ENCODE results near the gene IDS.
A peak's percentile ranks its signal among the peaks of the same experiment; 100 is the strongest.
"Not testable (repeated sequence)": the region's sequence is repeated elsewhere in the genome, so short reads cannot be mapped to it uniquely, and the experiment has no call there.

Gene IDS

DNA sequence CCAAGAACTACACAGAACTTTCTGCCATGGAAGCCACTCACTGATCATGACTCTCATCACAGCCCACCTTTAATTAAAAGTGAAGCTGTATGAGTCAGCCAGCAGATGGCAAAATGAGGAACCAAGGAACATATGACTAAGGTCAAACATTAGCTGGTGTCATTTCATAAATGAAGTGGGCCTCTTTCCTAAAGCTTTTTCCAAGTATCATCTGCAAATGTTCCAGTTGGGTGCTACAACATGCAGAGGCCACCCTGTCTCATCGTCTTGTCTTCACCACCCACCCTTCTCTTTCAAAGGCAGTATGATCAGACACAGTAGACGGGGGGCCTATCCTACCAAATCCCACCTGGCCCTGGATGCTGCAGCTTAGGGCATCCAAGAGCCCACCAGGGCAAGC lies 26.5 kb upstream of the IDS start:
- H3K27me3 ChIP-seq (replicated peaks; ENCODE audit: control insufficient read depth, insufficient read depth, low read length) = no peaks in the 10 kb centered on the region
- peak; percentile 32 for DNase-seq (ENCODE audit: extremely low read depth, insufficient read length)
- no peaks in the 10 kb centered on the region for H3K36me3 ChIP-seq (ENCODE audit: control insufficient read depth, insufficient read depth, low read length)
- H3K4me3 ChIP-seq (replicated peaks; ENCODE audit: low read depth, low read length) = no peak overlapping the region
- TF ChIP-seq, protein P1, sequence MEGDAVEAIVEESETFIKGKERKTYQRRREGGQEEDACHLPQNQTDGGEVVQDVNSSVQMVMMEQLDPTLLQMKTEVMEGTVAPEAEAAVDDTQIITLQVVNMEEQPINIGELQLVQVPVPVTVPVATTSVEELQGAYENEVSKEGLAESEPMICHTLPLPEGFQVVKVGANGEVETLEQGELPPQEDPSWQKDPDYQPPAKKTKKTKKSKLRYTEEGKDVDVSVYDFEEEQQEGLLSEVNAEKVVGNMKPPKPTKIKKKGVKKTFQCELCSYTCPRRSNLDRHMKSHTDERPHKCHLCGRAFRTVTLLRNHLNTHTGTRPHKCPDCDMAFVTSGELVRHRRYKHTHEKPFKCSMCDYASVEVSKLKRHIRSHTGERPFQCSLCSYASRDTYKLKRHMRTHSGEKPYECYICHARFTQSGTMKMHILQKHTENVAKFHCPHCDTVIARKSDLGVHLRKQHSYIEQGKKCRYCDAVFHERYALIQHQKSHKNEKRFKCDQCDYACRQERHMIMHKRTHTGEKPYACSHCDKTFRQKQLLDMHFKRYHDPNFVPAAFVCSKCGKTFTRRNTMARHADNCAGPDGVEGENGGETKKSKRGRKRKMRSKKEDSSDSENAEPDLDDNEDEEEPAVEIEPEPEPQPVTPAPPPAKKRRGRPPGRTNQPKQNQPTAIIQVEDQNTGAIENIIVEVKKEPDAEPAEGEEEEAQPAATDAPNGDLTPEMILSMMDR (IDR thresholded peaks at IDR 0.05; ENCODE audit: insufficient read depth, low read length, poor library complexity, severe bottlenecking) = no peak

DNA sequence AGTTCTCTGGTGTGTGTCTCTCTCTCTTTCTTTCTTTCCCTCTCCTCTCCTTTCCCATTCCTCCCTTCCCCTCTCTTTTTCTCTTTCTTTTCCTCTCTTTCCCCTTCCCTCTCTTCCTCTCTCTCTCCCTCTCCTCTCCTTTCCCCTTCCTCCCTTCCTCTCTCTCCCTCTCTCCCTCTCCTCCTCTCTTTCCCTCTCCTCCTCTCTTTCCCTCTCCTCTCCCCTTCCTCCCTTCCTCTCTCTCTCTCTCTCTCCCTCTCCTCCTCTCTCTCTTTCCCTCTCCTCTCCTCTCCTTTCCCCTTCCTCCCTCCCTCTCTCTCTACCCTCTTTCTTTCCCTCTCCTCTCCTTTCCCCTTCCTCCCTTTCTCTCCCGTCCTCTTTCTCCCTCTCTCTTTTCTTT lies 23.3 kb upstream of the IDS start:
- no peaks in the 10 kb centered on the region for H3K36me3 ChIP-seq (ENCODE audit: control insufficient read depth, insufficient read depth, low read length)
- TF ChIP-seq, protein P1 (IDR thresholded peaks at IDR 0.05; ENCODE audit: insufficient read depth, low read length, poor library complexity, severe bottlenecking) = no peak
- no peaks in the 10 kb centered on the region for H3K27me3 ChIP-seq (replicated peaks; ENCODE audit: control insufficient read depth, insufficient read depth, low read length)
- DNase-seq (ENCODE audit: extremely low read depth, insufficient read length) = no peak
- no peak overlapping the region for H3K4me3 ChIP-seq (replicated peaks; ENCODE audit: low read depth, low read length)

DNA sequence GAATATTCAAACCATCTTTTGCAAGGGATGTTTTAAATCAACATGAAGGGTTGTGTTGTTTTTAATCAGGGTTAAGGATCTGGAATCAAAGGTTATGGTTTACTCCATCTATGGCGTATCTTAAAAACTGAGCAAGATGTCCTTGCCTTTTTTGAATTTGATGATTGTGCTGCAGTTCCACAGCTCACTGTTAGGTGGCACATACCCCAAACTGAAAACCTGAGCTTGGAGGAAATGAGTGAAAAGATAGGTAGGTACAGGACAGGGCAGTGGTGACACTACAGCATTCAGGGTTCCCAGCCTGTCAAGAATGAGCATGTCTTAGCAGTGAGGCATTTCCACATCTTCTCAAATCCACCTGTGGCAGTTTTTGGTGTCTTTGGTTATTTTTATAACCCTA lies 22.6 kb upstream of the IDS start:
- TF ChIP-seq, protein P1 (IDR thresholded peaks at IDR 0.05; ENCODE audit: insufficient read depth, low read length, poor library complexity, severe bottlenecking) = peak; percentile 58
- Histone ChIP-seq H3K36me3 (ENCODE audit: control insufficient read depth, insufficient read depth, low read length) (no peaks in the 10 kb centered on the region), H3K4me3 (replicated peaks; ENCODE audit: low read depth, low read length) (no peak overlapping the region), H3K27me3 (replicated peaks; ENCODE audit: control insufficient read depth, insufficient read depth, low read length) (no peaks in the 10 kb centered on the region)
- no peak for DNase-seq (ENCODE audit: extremely low read depth, insufficient read length)

DNA sequence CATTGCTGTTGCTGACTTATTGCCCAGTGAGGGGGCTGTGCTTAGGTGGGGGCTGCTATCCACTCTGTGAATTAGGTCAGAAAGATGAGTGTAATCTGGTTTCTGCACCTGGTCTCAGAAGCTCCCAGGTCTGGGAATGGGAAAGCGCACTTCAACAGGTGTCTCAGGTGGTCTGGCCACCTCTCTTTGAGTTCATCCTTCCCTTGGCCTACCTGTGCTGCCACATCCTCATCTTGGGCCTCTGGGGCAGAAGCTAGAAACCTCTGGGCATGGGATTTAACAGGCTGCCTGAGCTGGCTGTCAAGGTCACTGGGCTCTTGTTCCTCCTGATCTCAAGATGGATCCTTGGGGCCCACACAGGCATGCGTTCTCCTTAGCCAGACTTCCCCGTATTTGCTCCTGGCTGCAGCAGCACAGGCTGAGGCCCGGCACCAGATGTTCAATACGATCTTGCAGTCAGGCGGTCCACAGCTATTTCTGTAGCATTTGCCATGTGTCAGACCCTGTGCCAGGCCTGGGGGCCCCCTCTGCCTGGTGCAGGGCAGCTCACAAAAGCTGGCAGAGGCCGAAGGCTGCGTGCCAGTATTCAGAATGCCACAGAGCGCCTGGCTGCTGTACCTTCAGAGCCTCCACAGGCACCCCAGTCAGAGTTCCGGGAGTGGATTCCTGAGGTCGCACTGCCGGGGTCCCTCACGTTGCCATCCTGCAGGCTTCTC lies 21.4 kb upstream of the IDS start:
- not testable (repeated sequence) for DNase-seq (ENCODE audit: extremely low read depth, insufficient read length); H3K27me3 ChIP-seq (replicated peaks; ENCODE audit: control insufficient read depth, insufficient read depth, low read length)

GRCh38 chrX:149525903-149526302 lies 20.8 kb upstream of the IDS start:
- H3K36me3 ChIP-seq (ENCODE audit: control insufficient read depth, insufficient read depth, low read length); DNase-seq (ENCODE audit: extremely low read depth, insufficient read length); H3K4me3 ChIP-seq (replicated peaks; ENCODE audit: low read depth, low read length); H3K27me3 ChIP-seq (replicated peaks; ENCODE audit: control insufficient read depth, insufficient read depth, low read length): not testable (repeated sequence)
- TF ChIP-seq, protein P1 (IDR thresholded peaks at IDR 0.05; ENCODE audit: insufficient read depth, low read length, poor library complexity, severe bottlenecking) = peak; percentile 9

More for the DNA sequence above, 21.4 kb upstream of the IDS start:
- H3K4me3 ChIP-seq (replicated peaks; ENCODE audit: low read depth, low read length); H3K36me3 ChIP-seq (ENCODE audit: control insufficient read depth, insufficient read depth, low read length): not testable (repeated sequence)

GRCh38 chrX:149525389-149525788 lies 20.3 kb upstream of the IDS start:
- H3K36me3 ChIP-seq (ENCODE audit: control insufficient read depth, insufficient read depth, low read length); H3K4me3 ChIP-seq (replicated peaks; ENCODE audit: low read depth, low read length); H3K27me3 ChIP-seq (replicated peaks; ENCODE audit: control insufficient read depth, insufficient read depth, low read length): not testable (repeated sequence)
- DNase-seq (ENCODE audit: extremely low read depth, insufficient read length) = peak; percentile 32

- TF ChIP-seq, protein P1 (IDR thresholded peaks at IDR 0.05; ENCODE audit: insufficient read depth, low read length, poor library complexity, severe bottlenecking) = no peak
- H3K4me3 ChIP-seq (replicated peaks; ENCODE audit: low read depth, low read length) = no peak overlapping the region
- H3K36me3 ChIP-seq (ENCODE audit: control insufficient read depth, insufficient read depth, low read length) = no peaks in the 10 kb centered on the region
- no peaks in the 10 kb centered on the region for H3K27me3 ChIP-seq (replicated peaks; ENCODE audit: control insufficient read depth, insufficient read depth, low read length)
- DNase-seq (ENCODE audit: extremely low read depth, insufficient read length) = no peak
Observed at GRCh38 chrX:149522916-149523315, 17.8 kb upstream of the IDS start.

Measured in GM06990 (cell line).